GM10248 (cell line): ENCODE results near the gene FBXO15.
A peak's percentile ranks its signal among the peaks of the same experiment; 100 is the strongest.

Source experiments
- CTCF ChIA-PET: fragments of 300-600 bp; sonication (Branson Sonifier 250); formaldehyde crosslinking; extraction: SDS; loops from one replicate; lab custom pipeline; 2021; ENCODE audit warnings: antibody characterized with exemption; lab: Yijun Ruan, JAX
- POLR2A ChIA-PET: fragments of 350-650 bp; sonication (Branson Sonifier 250); formaldehyde crosslinking; extraction: SDS; loops from one replicate; lab custom pipeline; 2020; ENCODE audit warnings: antibody characterized with exemption; lab: Yijun Ruan, JAX
- DNase-seq: peaks from one replicate; pipeline ENCODE4 v3.0.0; 2012; ENCODE audit errors: extremely low spot score
- CTCF ChIP-seq: IDR thresholded peaks from 2 replicates; pipeline ENCODE4 v1.5.1; 2012; ENCODE audit warnings: mild to moderate bottlenecking, low read depth; ENCODE audit errors: extremely low read depth, missing control alignments, control extremely low read depth

Gene FBXO15

GRCh38 chr18:74128159-74128558 lies 19.5 kb downstream of the FBXO15 start:
- ChIA-PET POLR2A (no interaction called here), CTCF (interaction anchor here (1.4 kb wide), 1 partner anchor 9 kb away, joined by 4 read pairs; no protein-coding TSS in a partner anchor)
- DNase-seq: no peak
- TF ChIP-seq CTCF: no peak

- CTCF ChIA-PET: interaction anchor here (1.2 to 1.6 kb wide), 2 partner anchors 10 to 45 kb away, joined by 3 read pairs; no protein-coding TSS in a partner anchor
- no peak for DNase-seq
- POLR2A ChIA-PET: no interaction called here
- no peak for TF ChIP-seq CTCF
These were observed 20.7 kb downstream of the FBXO15 start for GRCh38 chr18:74126684-74127655.

- ChIA-PET POLR2A (no interaction called here), CTCF (interaction anchor here (1.0 kb wide), 1 partner anchor 15 kb away, joined by 3 read pairs; no protein-coding TSS in a partner anchor)
- DNase-seq: no peak
These were observed 23.0 kb downstream of the FBXO15 start for GRCh38 chr18:74124642-74125041.

GRCh38 chr18:74123200-74123599 lies 24.4 kb downstream of the FBXO15 start:
- CTCF ChIA-PET: no interaction called here
- no peak for TF ChIP-seq CTCF
- no peak for DNase-seq
- POLR2A ChIA-PET: no interaction called here

More at GRCh38 chr18:74124642-74125041, 23.0 kb downstream of the FBXO15 start:
- TF ChIP-seq CTCF: no peak

GRCh38 chr18:74116633-74117554 lies 30.7 kb downstream of the FBXO15 start:
- ChIA-PET CTCF (interaction anchor here (0.8 to 2.1 kb wide), 6 partner anchors 10 to 198 kb away, joined by 3 to 9 read pairs (median 4); no protein-coding TSS in a partner anchor), POLR2A (no interaction called here)

More at GRCh38 chr18:74116633-74117554, 30.7 kb downstream of the FBXO15 start:
- no peak for DNase-seq
- peak; percentile 46 for TF ChIP-seq CTCF
